HEK293T (cell line): ENCODE data around the gene WWC2.

Experiments
- BHLHE40 ChIP-seq: fragments of 450-650 bp; IDR thresholded peaks from 2 replicates; pipeline ENCODE4 v1.6.1; 2016; ENCODE audit warnings: mild to moderate bottlenecking, moderate library complexity, borderline replicate concordance
- CTBP1 ChIP-seq: fragments of 450-650 bp; IDR thresholded peaks from 2 replicates; pipeline ENCODE4 v1.6.1; 2016; ENCODE audit warnings: borderline replicate concordance
- HDGF ChIP-seq: fragments of 450-650 bp; IDR thresholded peaks from 2 replicates; pipeline ENCODE4 v1.6.1; 2017; ENCODE audit warnings: antibody characterized with exemption, borderline replicate concordance
- L3MBTL2 ChIP-seq: fragments of 450-650 bp; conservative IDR thresholded peaks from 2 replicates; pipeline ENCODE4 v1.6.1; 2016; ENCODE audit warnings: mild to moderate bottlenecking
- NFRKB ChIP-seq: fragments of 450-650 bp; IDR thresholded peaks from 2 replicates; pipeline ENCODE4 v1.6.1; 2016; ENCODE audit warnings: mild to moderate bottlenecking, moderate library complexity
- SP1 ChIP-seq: fragments of 450-650 bp; IDR thresholded peaks from 2 replicates; pipeline ENCODE4 v1.6.1; 2017
- TARDBP ChIP-seq: fragments of 450-650 bp; IDR thresholded peaks from 2 replicates; pipeline ENCODE4 v1.6.1; 2016

- no peak for TF ChIP-seq HDGF
- no peak for TF ChIP-seq NFRKB
- TF ChIP-seq CTBP1: no peak
- no peak for TF ChIP-seq SP1
- TF ChIP-seq L3MBTL2: no peak
- TF ChIP-seq BHLHE40: no peak
- no peak for TF ChIP-seq TARDBP
Observed at GRCh38 chr4:183186813-183187212, 87.8 kb downstream of the WWC2 start.
